SK-N-SH (cell line): ENCODE measurements around the gene MRPS27.

ENCODE experiments used
- EP300 ChIP-seq, 2 experiments: IDR thresholded peaks; 2 replicates each; pipeline versions ENCODE4 v1.4.0 to v1.6.1; 2012; ENCODE audit warnings: borderline replicate concordance in 1 of 2, low read depth in 1 of 2, low read length in 1 of 2
- GABPA ChIP-seq: IDR thresholded peaks from 2 replicates; pipeline ENCODE4 v1.4.0; 2012; ENCODE audit warnings: low read depth, mild to moderate bottlenecking
- MXI1 ChIP-seq: IDR thresholded peaks from 2 replicates; pipeline ENCODE4 v1.6.1; 2012; ENCODE audit warnings: mild to moderate bottlenecking, low read depth, low read length, improper control_type of control experiment
- POLR2AphosphoS5 ChIP-seq: IDR thresholded peaks from 2 replicates; pipeline ENCODE4 v1.6.1; 2012; ENCODE audit warnings: low read depth, low read length
- RAD21 ChIP-seq: IDR thresholded peaks from 2 replicates; pipeline ENCODE4 v1.6.1; 2012; ENCODE audit warnings: mild to moderate bottlenecking, low read length
- RCOR1 ChIP-seq: fragments of 150-350 bp; IDR thresholded peaks from 2 replicates; pipeline ENCODE4 v1.6.1; 2017; ENCODE audit warnings: antibody characterized with exemption, low read length
- RFX5 ChIP-seq: IDR thresholded peaks from 2 replicates; pipeline ENCODE4 v1.6.1; 2012; ENCODE audit warnings: mild to moderate bottlenecking, improper control_type of control experiment, low read length
- SMC3 ChIP-seq: IDR thresholded peaks from 2 replicates; pipeline ENCODE4 v1.6.1; 2012; ENCODE audit warnings: low read depth, low read length, improper control_type of control experiment
- YY1 ChIP-seq: IDR thresholded peaks from 2 replicates; pipeline ENCODE4 v1.4.0; 2012; ENCODE audit warnings: low read depth, mild to moderate bottlenecking
- TF ChIP-seq, protein P1 (sequence below): fragments of 200-600 bp; sonication (generic); IDR thresholded peaks from 2 replicates; pipeline ENCODE4 v1.6.1; 2017; ENCODE audit warnings: antibody characterized with exemption, mild to moderate bottlenecking, moderate library complexity
- TF ChIP-seq, protein P2 (sequence below): IDR thresholded peaks from 2 replicates; pipeline ENCODE4 v1.6.1; 2012; ENCODE audit warnings: mild to moderate bottlenecking, low read depth, low read length, moderate library complexity
- TF ChIP-seq, protein P3 (sequence below): IDR thresholded peaks from 2 replicates; pipeline ENCODE4 v1.4.0; 2012; ENCODE audit warnings: low read depth, borderline replicate concordance

DNA sequence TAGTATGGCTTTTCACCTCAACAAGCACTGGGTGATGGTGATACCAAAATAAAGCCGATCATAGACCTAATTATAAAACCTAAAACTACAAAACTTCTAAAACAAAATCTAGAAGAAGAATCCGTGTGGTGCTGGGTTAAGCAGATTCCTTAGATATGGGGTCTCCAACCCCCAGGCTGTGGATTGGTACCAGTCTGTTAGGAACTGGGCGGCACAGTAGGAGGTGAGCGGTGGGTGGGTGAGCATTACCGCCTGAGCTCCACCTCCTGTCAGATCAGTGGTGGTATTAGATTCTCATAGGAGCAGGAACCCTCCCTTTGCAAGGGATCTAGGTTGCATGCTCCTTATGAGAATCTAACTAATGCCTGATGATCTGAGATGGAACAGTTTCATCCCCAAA is 33.2 kb downstream of the MRPS27 start:
- TF ChIP-seq POLR2AphosphoS5 (no peak), GABPA (no peak), RCOR1 (no peak), RFX5 (no peak), SMC3 (no peak), MXI1 (no peak), RAD21 (no peak), YY1 (no peak), EP300 (IDR thresholded peaks at IDR 0.05; ENCODE audit: borderline replicate concordance in 1 of 2, low read depth in 1 of 2, low read length in 1 of 2) (no peak)
- TF ChIP-seq, protein P1, sequence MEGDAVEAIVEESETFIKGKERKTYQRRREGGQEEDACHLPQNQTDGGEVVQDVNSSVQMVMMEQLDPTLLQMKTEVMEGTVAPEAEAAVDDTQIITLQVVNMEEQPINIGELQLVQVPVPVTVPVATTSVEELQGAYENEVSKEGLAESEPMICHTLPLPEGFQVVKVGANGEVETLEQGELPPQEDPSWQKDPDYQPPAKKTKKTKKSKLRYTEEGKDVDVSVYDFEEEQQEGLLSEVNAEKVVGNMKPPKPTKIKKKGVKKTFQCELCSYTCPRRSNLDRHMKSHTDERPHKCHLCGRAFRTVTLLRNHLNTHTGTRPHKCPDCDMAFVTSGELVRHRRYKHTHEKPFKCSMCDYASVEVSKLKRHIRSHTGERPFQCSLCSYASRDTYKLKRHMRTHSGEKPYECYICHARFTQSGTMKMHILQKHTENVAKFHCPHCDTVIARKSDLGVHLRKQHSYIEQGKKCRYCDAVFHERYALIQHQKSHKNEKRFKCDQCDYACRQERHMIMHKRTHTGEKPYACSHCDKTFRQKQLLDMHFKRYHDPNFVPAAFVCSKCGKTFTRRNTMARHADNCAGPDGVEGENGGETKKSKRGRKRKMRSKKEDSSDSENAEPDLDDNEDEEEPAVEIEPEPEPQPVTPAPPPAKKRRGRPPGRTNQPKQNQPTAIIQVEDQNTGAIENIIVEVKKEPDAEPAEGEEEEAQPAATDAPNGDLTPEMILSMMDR = no peak
- TF ChIP-seq, protein P2, sequence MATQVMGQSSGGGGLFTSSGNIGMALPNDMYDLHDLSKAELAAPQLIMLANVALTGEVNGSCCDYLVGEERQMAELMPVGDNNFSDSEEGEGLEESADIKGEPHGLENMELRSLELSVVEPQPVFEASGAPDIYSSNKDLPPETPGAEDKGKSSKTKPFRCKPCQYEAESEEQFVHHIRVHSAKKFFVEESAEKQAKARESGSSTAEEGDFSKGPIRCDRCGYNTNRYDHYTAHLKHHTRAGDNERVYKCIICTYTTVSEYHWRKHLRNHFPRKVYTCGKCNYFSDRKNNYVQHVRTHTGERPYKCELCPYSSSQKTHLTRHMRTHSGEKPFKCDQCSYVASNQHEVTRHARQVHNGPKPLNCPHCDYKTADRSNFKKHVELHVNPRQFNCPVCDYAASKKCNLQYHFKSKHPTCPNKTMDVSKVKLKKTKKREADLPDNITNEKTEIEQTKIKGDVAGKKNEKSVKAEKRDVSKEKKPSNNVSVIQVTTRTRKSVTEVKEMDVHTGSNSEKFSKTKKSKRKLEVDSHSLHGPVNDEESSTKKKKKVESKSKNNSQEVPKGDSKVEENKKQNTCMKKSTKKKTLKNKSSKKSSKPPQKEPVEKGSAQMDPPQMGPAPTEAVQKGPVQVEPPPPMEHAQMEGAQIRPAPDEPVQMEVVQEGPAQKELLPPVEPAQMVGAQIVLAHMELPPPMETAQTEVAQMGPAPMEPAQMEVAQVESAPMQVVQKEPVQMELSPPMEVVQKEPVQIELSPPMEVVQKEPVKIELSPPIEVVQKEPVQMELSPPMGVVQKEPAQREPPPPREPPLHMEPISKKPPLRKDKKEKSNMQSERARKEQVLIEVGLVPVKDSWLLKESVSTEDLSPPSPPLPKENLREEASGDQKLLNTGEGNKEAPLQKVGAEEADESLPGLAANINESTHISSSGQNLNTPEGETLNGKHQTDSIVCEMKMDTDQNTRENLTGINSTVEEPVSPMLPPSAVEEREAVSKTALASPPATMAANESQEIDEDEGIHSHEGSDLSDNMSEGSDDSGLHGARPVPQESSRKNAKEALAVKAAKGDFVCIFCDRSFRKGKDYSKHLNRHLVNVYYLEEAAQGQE = no peak
- TF ChIP-seq, protein P3, sequence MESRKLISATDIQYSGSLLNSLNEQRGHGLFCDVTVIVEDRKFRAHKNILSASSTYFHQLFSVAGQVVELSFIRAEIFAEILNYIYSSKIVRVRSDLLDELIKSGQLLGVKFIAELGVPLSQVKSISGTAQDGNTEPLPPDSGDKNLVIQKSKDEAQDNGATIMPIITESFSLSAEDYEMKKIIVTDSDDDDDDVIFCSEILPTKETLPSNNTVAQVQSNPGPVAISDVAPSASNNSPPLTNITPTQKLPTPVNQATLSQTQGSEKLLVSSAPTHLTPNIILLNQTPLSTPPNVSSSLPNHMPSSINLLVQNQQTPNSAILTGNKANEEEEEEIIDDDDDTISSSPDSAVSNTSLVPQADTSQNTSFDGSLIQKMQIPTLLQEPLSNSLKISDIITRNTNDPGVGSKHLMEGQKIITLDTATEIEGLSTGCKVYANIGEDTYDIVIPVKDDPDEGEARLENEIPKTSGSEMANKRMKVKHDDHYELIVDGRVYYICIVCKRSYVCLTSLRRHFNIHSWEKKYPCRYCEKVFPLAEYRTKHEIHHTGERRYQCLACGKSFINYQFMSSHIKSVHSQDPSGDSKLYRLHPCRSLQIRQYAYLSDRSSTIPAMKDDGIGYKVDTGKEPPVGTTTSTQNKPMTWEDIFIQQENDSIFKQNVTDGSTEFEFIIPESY = no peak
